ENCODE measurements around the gene GPD1.

The GPD1 gene

GRCh38 chr12:50157259-50157658 is 53.5 kb downstream of the GPD1 start:
- no peak for TF ChIP-seq CTCF (IDR thresholded peaks at IDR 0.05; ENCODE audit: low read depth, low read length, missing control alignments)
- no peak for DNase-seq (ENCODE audit: extremely low read depth, low read depth)
- no peak overlapping the region for H3K4me3 ChIP-seq (replicated peaks; ENCODE audit: low read depth, low read length)

- TF ChIP-seq CTCF (IDR thresholded peaks at IDR 0.05; ENCODE audit: low read depth, low read length, missing control alignments) = no peak
- H3K4me3 ChIP-seq (replicated peaks; ENCODE audit: low read depth, low read length) = no peak overlapping the region
- DNase-seq (ENCODE audit: extremely low read depth, low read depth) = no peak
Measured at GRCh38 chr12:50160643-50161042, 56.8 kb downstream of the GPD1 start.
